Measurements from ENCODE around the gene SPCS1.

GRCh38 chr3:52739730-52740129 lies 33.8 kb downstream of the SPCS1 start:
- TF ChIP-seq ZC3H11A (IDR thresholded peaks at IDR 0.05) (no peak), CHD2 (IDR thresholded peaks at IDR 0.05; ENCODE audit: low read length, partially characterized antibody) (no peak), CTCF (IDR thresholded peaks at IDR 0.05) (no peak), JUNB (IDR thresholded peaks at IDR 0.05) (no peak), JUN (IDR thresholded peaks at IDR 0.05) (no peak)
